HS-27A (cell line): ENCODE measurements around the gene POU4F1.

Experiments used
- DNase-seq: peaks from one replicate; pipeline ENCODE4 v3.0.0-alpha.2; 2012; ENCODE audit warnings: low read depth, missing footprints

POU4F1 gene

GRCh38 chr13:78606471-78607408 lies 3.4 kb upstream of the POU4F1 start:
- DNase-seq = no peak

- no peak for DNase-seq
Observed at GRCh38 chr13:78604782-78605611, 1.6 kb upstream of the POU4F1 start.

GRCh38 chr13:78602561-78603239 lies 652 bp downstream of the POU4F1 start:
- DNase-seq = no peak

GRCh38 chr13:78601874-78602560 lies 1.3 kb downstream of the POU4F1 start:
- no peak for DNase-seq

- DNase-seq = no peak
Observed at GRCh38 chr13:78601124-78601873, 2.1 kb downstream of the POU4F1 start.

- no peak for DNase-seq
Observed at GRCh38 chr13:78600280-78600883, 3.0 kb downstream of the POU4F1 start.

- DNase-seq = no peak
Observed at GRCh38 chr13:78599645-78600279, 3.6 kb downstream of the POU4F1 start.

- no peak for DNase-seq
Observed at GRCh38 chr13:78598966-78599644, 4.2 kb downstream of the POU4F1 start.

GRCh38 chr13:78598116-78598781 lies 5.1 kb downstream of the POU4F1 start:
- no peak for DNase-seq

GRCh38 chr13:78597602-78597932 lies 5.8 kb downstream of the POU4F1 start:
- no peak for DNase-seq

GRCh38 chr13:78596736-78597601 lies 6.4 kb downstream of the POU4F1 start:
- DNase-seq = no peak

- no peak for DNase-seq
Observed at GRCh38 chr13:78596399-78596735, 7.0 kb downstream of the POU4F1 start.

GRCh38 chr13:78595495-78596398 lies 7.6 kb downstream of the POU4F1 start:
- no peak for DNase-seq

- DNase-seq = no peak
Observed at GRCh38 chr13:78594456-78594975, 8.8 kb downstream of the POU4F1 start.

GRCh38 chr13:78593652-78594455 lies 9.5 kb downstream of the POU4F1 start:
- no peak for DNase-seq

- no peak for DNase-seq
Observed at GRCh38 chr13:78593129-78593528, 10.2 kb downstream of the POU4F1 start.
